Lower leg skin (tissue), 3 donors: ENCODE results near the gene ZFYVE26.

Experiments
- POLR2A ChIP-seq, 2 donors: fragments of 450-650 bp; IDR thresholded peaks; one replicate each; pipeline ENCODE4 v1.6.1; 2016 to 2017; ENCODE audit warnings: antibody characterized with exemption in 2 of 2, mild to moderate bottlenecking in 1 of 2, moderate library complexity in 1 of 2
- TF ChIP-seq, protein P1 (sequence below), 3 donors: fragments of 450-650 bp; IDR thresholded peaks; one replicate each; pipeline ENCODE4 v1.5.1; 2016; ENCODE audit warnings: antibody characterized with exemption in 3 of 3, mild to moderate bottlenecking in 3 of 3, moderate library complexity in 2 of 3

DNA sequence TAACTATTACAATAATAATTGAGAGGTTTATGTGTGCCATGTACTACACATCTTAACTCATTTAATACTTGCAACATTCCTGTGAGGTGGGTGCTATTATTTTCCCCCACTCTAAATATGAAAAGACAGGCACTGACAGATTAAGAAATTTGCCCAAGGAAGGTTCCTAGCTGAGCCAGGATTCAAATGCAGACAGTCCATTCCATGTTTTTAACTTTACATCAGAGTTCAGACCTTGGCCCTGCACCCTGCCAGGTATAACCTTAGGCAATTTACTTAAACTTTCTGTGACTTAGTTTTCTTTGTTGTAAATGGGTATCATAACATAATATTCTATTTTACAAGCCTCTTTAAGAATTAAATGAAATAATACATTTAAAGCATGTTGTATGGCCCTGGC, 88.1 kb downstream of the ZFYVE26 start:
- TF ChIP-seq, protein P1, sequence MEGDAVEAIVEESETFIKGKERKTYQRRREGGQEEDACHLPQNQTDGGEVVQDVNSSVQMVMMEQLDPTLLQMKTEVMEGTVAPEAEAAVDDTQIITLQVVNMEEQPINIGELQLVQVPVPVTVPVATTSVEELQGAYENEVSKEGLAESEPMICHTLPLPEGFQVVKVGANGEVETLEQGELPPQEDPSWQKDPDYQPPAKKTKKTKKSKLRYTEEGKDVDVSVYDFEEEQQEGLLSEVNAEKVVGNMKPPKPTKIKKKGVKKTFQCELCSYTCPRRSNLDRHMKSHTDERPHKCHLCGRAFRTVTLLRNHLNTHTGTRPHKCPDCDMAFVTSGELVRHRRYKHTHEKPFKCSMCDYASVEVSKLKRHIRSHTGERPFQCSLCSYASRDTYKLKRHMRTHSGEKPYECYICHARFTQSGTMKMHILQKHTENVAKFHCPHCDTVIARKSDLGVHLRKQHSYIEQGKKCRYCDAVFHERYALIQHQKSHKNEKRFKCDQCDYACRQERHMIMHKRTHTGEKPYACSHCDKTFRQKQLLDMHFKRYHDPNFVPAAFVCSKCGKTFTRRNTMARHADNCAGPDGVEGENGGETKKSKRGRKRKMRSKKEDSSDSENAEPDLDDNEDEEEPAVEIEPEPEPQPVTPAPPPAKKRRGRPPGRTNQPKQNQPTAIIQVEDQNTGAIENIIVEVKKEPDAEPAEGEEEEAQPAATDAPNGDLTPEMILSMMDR (IDR thresholded peaks at IDR 0.05) = no peak
- TF ChIP-seq POLR2A (IDR thresholded peaks at IDR 0.05) = no peak
